NT2/D1 (cell line): ENCODE results near the gene PROX2.

Experiments
- SUZ12 ChIP-seq: IDR thresholded peaks from 2 replicates; pipeline ENCODE4 v1.6.1; 2011; ENCODE audit not compliant: insufficient read length, insufficient read depth; ENCODE audit errors: extremely low read depth
- ZNF274 ChIP-seq: IDR thresholded peaks from 2 replicates; pipeline ENCODE4 v1.6.1; 2011; ENCODE audit warnings: mild to moderate bottlenecking, low read depth, low read length

DNA sequence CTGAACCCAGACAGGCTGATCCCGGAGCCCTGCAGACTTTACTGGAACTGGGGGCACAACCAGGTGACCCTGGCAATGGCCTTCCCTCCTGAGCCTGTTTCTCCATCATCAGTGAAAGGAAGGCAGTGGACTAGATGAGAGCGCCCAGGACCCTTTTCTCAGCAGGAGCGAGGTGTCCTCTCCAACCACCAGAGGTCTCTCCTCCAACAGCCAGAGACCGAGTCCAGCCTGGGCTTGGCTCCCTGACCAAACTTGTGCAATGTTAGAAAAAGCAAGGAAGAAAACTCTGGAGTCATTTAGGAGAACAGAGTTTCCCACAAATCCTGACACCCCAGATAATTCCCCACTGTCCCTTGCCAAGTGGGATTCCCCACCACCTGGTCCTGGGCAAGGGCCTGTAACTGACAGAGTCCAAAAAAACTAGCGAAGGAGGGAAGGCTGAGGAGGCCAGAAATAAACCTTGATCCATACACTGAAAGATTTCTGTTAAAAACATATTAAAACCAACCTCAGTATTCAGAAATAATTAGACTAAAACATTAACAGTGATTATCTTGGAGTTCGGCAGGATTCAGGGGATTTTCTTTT lies 38.1 kb upstream of the PROX2 start:
- TF ChIP-seq ZNF274 (no peak), SUZ12 (no peak)
